ENCODE data around the gene KBTBD12. TPM values are rescaled to one million over a fixed set of nuclear protein-coding genes. Genes with fewer than 3 reads are reported as not detected.

The KBTBD12 gene
- total and polyA plus RNA-seq, 2 donors (not counting 1 experiment from before 2014, with no cell fraction given) = not detected

GRCh38 chr3:127954640-127955039 lies 39.6 kb downstream of the KBTBD12 start:
- H3K36me3 ChIP-seq (ENCODE audit: control insufficient read depth, insufficient read depth, low read length) = no peaks in the 10 kb centered on the region
- H3K4me1 ChIP-seq (ENCODE audit: control insufficient read depth, extremely low read depth, insufficient read depth, low read length) = no peaks in the 10 kb centered on the region
- TF ChIP-seq EZH2 (IDR thresholded peaks at IDR 0.05; ENCODE audit: low read length, missing control alignments) (no peak), CTCF (conservative IDR thresholded peaks at IDR 0.05 in 1 of 2, IDR thresholded peaks at IDR 0.05 in 1 of 2; ENCODE audit: low read depth in 1 of 2, low read length in 2 of 2) (no peak)
- no peak overlapping the region for H3K4me3 ChIP-seq (replicated peaks in 1 of 4; ENCODE audit: control extremely low read depth in 1 of 4, insufficient read depth in 1 of 4, low read depth in 3 of 4, low read length in 4 of 4)
- H2AFZ ChIP-seq (ENCODE audit: low read length) = no peak overlapping the region
- no peak overlapping the region for H3K9ac ChIP-seq (ENCODE audit: insufficient read depth, low read length)
- no peaks in the 10 kb centered on the region for H3K79me2 ChIP-seq (ENCODE audit: control insufficient read depth, insufficient read depth, low read length)
- H3K4me2 ChIP-seq (ENCODE audit: extremely low read depth, insufficient read depth, low read length) = no peak overlapping the region
- no peak overlapping the region for H3K27ac ChIP-seq (ENCODE audit: insufficient read depth, low read length)
- no peaks in the 10 kb centered on the region for H3K9me3 ChIP-seq (ENCODE audit: control insufficient read depth, insufficient read depth, low read depth, low read length)
- no peaks in the 10 kb centered on the region for H4K20me1 ChIP-seq (ENCODE audit: control insufficient read depth, extremely low read depth, insufficient read depth, low read length)
- no peak for DNase-seq (ENCODE audit: low read depth in 2 of 2)
- H3K27me3 ChIP-seq (ENCODE audit: control insufficient read depth, insufficient read depth, low read length) = no peaks in the 10 kb centered on the region

- H3K4me2 ChIP-seq (ENCODE audit: extremely low read depth, insufficient read depth, low read length) = no peak overlapping the region
- no peaks in the 10 kb centered on the region for H4K20me1 ChIP-seq (ENCODE audit: control insufficient read depth, extremely low read depth, insufficient read depth, low read length)
- no peaks in the 10 kb centered on the region for H3K27me3 ChIP-seq (ENCODE audit: control insufficient read depth, insufficient read depth, low read length)
- H2AFZ ChIP-seq (ENCODE audit: low read length) = no peak overlapping the region
- DNase-seq (ENCODE audit: low read depth in 2 of 2) = no peak
- H3K79me2 ChIP-seq (ENCODE audit: control insufficient read depth, insufficient read depth, low read length) = no peaks in the 10 kb centered on the region
- no peak overlapping the region for H3K4me3 ChIP-seq (replicated peaks in 1 of 4; ENCODE audit: control extremely low read depth in 1 of 4, insufficient read depth in 1 of 4, low read depth in 3 of 4, low read length in 4 of 4)
- H3K27ac ChIP-seq (ENCODE audit: insufficient read depth, low read length) = no peak overlapping the region
- no peaks in the 10 kb centered on the region for H3K4me1 ChIP-seq (ENCODE audit: control insufficient read depth, extremely low read depth, insufficient read depth, low read length)
- no peak overlapping the region for H3K9ac ChIP-seq (ENCODE audit: insufficient read depth, low read length)
- no peaks in the 10 kb centered on the region for H3K9me3 ChIP-seq (ENCODE audit: control insufficient read depth, insufficient read depth, low read depth, low read length)
- no peaks in the 10 kb centered on the region for H3K36me3 ChIP-seq (ENCODE audit: control insufficient read depth, insufficient read depth, low read length)
- TF ChIP-seq EZH2 (IDR thresholded peaks at IDR 0.05; ENCODE audit: low read length, missing control alignments) = no peak
- no peak for TF ChIP-seq CTCF (conservative IDR thresholded peaks at IDR 0.05 in 1 of 2, IDR thresholded peaks at IDR 0.05 in 1 of 2; ENCODE audit: low read depth in 1 of 2, low read length in 2 of 2)
Measured at GRCh38 chr3:127955728-127956127, 40.7 kb downstream of the KBTBD12 start.

GRCh38 chr3:127959041-127959440 lies 44.0 kb downstream of the KBTBD12 start:
- TF ChIP-seq EZH2 (IDR thresholded peaks at IDR 0.05; ENCODE audit: low read length, missing control alignments) (no peak), CTCF (conservative IDR thresholded peaks at IDR 0.05 in 1 of 2, IDR thresholded peaks at IDR 0.05 in 1 of 2; ENCODE audit: low read depth in 1 of 2, low read length in 2 of 2) (no peak)
- no peaks in the 10 kb centered on the region for H3K36me3 ChIP-seq (ENCODE audit: control insufficient read depth, insufficient read depth, low read length)

More at GRCh38 chr3:127959041-127959440, 44.0 kb downstream of the KBTBD12 start:
- H3K27ac ChIP-seq (ENCODE audit: insufficient read depth, low read length) = no peak overlapping the region
- no peaks in the 10 kb centered on the region for H3K4me1 ChIP-seq (ENCODE audit: control insufficient read depth, extremely low read depth, insufficient read depth, low read length)
- H2AFZ ChIP-seq (ENCODE audit: low read length) = no peak overlapping the region
- no peak overlapping the region for H3K4me3 ChIP-seq (replicated peaks in 1 of 4; ENCODE audit: control extremely low read depth in 1 of 4, insufficient read depth in 1 of 4, low read depth in 3 of 4, low read length in 4 of 4)
- peaks cover 1% of the 10 kb centered on the region for H4K20me1 ChIP-seq (ENCODE audit: control insufficient read depth, extremely low read depth, insufficient read depth, low read length)
- no peaks in the 10 kb centered on the region for H3K79me2 ChIP-seq (ENCODE audit: control insufficient read depth, insufficient read depth, low read length)
- no peaks in the 10 kb centered on the region for H3K27me3 ChIP-seq (ENCODE audit: control insufficient read depth, insufficient read depth, low read length)
- DNase-seq (ENCODE audit: low read depth in 2 of 2) = no peak
- no peak overlapping the region for H3K9ac ChIP-seq (ENCODE audit: insufficient read depth, low read length)
- no peak overlapping the region for H3K4me2 ChIP-seq (ENCODE audit: extremely low read depth, insufficient read depth, low read length)
- no peaks in the 10 kb centered on the region for H3K9me3 ChIP-seq (ENCODE audit: control insufficient read depth, insufficient read depth, low read depth, low read length)

Measured in fibroblast of lung (primary cell).